ENCODE results near the gene TTI1.
"Not testable (repeated sequence)": the region's sequence is repeated elsewhere in the genome, so short reads cannot be mapped to it uniquely, and the experiment has no call there.

DNA sequence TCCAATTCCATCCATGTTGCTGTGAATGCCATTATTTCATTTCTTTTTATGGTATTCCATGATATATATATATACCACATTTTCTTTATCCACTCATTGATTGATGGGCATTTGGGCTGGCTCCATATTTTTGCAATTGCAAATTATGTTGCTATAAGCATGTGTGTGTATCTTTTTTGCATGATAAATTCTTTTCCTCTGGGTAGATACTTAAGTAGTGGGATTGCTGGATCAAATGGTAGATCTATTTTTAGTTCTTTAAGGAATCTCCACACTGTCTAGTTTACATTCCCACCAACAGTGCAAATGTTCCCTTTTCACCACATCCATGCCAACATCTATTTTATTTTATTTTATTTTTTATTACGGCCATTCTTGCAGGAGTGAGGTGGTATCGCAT, 69.8 kb downstream of the TTI1 start:
- TF ChIP-seq NFRKB (IDR thresholded peaks at IDR 0.05); SP1 (IDR thresholded peaks at IDR 0.05); FOXK2 (IDR thresholded peaks at IDR 0.05); SUZ12 (IDR thresholded peaks at IDR 0.05); HDGF (IDR thresholded peaks at IDR 0.05; ENCODE audit: borderline replicate concordance); FOXA1 (IDR thresholded peaks at IDR 0.05); ARNT (IDR thresholded peaks at IDR 0.05); ELF4 (IDR thresholded peaks at IDR 0.05); FOXM1 (IDR thresholded peaks at IDR 0.05; ENCODE audit: borderline replicate concordance); ZNF384 (IDR thresholded peaks at IDR 0.05); LEF1 (IDR thresholded peaks at IDR 0.05; ENCODE audit: borderline replicate concordance); BHLHE40 (IDR thresholded peaks at IDR 0.05; ENCODE audit: borderline replicate concordance); L3MBTL2 (conservative IDR thresholded peaks at IDR 0.05): not testable (repeated sequence)
- TF ChIP-seq, protein P1, sequence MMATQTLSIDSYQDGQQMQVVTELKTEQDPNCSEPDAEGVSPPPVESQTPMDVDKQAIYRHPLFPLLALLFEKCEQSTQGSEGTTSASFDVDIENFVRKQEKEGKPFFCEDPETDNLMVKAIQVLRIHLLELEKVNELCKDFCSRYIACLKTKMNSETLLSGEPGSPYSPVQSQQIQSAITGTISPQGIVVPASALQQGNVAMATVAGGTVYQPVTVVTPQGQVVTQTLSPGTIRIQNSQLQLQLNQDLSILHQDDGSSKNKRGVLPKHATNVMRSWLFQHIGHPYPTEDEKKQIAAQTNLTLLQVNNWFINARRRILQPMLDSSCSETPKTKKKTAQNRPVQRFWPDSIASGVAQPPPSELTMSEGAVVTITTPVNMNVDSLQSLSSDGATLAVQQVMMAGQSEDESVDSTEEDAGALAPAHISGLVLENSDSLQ (IDR thresholded peaks at IDR 0.05), result not testable (repeated sequence)

Measured in HEK293T (cell line).